Fibroblast of the conjunctiva (primary cell): Measurements from ENCODE around the gene KIF1B.
"Not testable (repeated sequence)": the region's sequence is repeated elsewhere in the genome, so short reads cannot be mapped to it uniquely, and the experiment has no call there.

Experiments
- DNase-seq: peaks from one replicate; pipeline ENCODE4 v3.0.0-alpha.2; 2010; ENCODE audit warnings: low read depth

The KIF1B gene

GRCh38 chr1:10387677-10388386, 177.5 kb downstream of the KIF1B start:
- DNase-seq, result peak; percentile 77

DNA sequence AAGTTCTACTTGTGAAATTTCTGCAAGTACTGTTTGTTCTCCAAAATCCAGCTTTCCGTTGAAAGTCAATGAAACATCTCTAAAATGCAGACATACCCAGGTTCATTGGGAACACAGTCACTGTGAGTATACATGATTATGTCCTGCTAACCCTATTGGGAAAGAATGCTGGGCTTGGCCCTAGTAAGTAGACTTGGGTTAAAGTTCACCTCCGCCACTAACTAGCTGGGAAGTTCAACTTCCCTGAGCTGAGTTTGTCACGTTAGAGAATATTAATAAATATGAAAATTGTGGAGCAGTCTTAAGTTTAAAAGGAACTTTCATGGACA, 178.0 kb downstream of the KIF1B start:
- no peak for DNase-seq

DNA sequence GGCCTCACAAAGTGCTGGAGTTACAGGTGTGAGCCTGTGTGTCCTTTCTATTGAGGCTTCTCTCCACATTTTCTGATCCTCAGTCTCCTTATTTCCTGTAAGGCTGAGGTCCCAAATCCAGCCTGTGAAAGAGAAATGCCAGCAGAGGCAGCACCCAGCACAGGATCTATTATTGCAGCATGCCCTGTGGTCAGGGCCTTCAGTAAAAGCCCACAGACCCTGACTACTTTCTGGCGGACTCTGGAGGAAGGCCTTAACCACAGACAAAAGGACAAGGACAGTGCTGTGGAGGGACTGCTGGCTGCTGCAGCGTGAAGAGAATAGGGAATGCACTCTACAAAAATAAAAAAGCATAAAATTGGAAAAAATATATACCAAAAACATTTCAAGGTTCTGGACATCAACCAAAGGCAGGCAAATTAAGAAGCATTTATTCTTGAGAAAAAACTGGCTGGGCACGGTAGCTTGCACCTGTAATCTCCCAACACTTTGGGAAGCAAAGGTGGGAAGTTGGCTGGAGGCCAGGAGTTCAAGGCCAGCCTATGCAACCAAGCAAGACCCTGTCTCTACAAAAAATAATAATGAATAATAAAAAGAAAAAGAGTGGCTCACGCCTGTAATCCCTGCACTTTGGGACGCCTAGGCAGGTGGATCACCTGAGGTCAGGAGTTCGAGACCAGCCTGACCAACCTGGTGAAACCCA, 179.1 kb downstream of the KIF1B start:
- DNase-seq, result no peak

DNA sequence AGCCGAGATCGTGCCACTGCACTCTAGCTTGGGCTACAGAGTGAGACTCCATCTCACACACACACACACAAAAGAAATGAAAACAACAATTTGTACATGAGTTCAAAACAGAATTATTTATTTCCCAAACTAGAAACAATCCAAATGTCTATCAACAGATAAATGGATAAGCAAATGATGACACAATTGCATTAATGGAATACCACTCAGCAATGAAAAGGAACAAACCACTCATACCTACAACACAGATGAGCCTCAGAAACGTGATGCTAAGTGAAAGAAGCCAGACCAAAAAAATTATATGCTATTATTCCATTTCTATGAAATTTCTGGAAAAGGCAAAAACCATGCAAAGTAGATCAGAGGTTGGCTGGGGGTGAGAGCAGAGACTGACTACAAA, 186.5 kb downstream of the KIF1B start:
- DNase-seq, result no peak

DNA sequence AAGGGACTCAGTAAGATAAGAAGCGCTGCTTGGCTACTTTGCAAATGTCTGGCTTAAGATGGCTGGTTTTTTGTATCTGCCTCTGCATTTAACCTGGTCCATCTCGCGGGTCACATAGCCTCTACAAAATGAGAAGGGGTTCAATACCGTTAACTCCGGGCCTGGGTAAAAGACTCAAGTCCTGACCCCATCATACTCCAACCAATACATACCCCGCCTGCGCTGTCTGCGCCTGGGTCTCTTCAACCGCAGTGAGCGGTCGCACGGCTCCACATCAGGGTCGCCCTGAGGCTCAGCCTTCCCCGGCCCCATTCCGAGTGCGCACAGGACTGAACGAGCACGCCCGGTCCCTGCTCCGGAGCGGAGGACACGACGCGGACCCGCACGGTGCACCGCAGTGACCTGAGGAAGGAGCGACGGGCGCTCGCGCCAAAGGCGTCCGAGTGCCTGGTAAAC, 187.9 kb downstream of the KIF1B start:
- DNase-seq, result no peak

GRCh38 chr1:10398734-10399443, 188.5 kb downstream of the KIF1B start, which contains the start of gene PGD:
PGD (plus strand) TSS chr1:10399064; CDS start chr1:10399118, 54 bp downstream.
- peak; percentile 96 for DNase-seq

DNA sequence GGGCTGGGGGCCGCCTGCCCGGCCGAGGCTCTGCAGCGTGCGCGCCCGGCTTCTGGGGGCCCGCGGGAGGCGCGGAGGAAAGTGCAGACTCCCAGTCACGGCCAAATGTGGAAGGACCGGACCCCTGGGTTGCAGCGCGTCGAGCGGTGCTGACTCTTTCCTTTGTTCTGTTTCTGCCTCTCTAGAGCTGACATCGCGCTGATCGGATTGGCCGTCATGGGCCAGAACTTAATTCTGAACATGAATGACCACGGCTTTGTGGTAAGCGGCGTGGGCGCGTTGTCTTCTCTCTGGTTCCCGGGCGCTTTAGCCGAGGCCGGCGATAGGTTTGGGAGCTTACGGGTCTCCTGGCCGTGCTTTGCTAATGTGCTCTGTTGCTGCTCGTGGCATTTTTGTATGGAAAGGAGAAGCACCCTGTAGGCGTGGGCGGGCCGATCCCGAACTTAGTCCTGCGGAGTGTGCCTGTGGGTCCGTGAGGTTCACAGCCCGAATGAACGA, 189.1 kb downstream of the KIF1B start:
- no peak for DNase-seq

DNA sequence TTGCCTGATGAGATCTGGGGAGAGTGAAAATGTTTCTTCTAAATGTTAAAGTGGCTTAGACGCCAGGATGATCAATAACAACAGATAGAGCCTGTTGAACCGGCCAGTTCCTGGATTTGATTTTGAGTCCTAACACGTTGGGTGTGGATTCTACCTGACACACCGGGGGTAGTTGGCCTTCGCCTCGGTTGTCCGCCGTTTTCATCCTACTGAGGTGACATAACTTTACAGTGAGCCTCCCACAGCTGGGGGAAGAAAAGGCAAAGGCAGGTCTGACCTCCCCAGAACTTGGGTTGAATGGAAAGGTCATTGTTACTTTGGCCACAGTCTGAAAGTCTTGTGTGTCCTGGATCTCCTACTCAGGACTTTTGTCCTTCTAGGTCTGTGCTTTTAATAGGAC, 189.6 kb downstream of the KIF1B start:
- DNase-seq, result no peak

DNA sequence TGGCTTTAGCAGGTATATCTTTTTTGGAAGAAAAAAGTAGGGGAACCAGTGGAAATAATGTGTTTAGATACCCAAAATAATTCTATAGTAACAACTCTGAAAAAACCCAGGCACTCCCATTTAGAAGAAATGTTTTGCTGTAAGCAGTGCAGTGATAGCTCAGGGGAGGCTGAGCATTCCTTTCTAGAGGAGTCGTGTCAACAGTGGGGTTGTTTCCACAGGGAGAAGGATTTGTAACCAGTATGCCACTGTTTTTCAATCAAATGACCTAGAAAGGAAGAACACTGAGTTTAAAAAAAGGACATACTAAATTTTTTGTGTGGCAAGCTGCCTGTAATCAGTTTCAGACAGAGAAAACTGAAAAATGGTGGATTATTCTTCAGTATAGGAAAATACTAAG, 190.9 kb downstream of the KIF1B start:
- no peak for DNase-seq

GRCh38 chr1:10402729-10403274, 192.4 kb downstream of the KIF1B start:
- no peak for DNase-seq

GRCh38 chr1:10407201-10407600, 196.8 kb downstream of the KIF1B start:
- DNase-seq, result no peak

GRCh38 chr1:10415211-10415930, 205.0 kb downstream of the KIF1B start:
- peak; percentile 36 for DNase-seq

GRCh38 chr1:10415967-10416366, 205.6 kb downstream of the KIF1B start:
- DNase-seq, result not testable (repeated sequence)

DNA sequence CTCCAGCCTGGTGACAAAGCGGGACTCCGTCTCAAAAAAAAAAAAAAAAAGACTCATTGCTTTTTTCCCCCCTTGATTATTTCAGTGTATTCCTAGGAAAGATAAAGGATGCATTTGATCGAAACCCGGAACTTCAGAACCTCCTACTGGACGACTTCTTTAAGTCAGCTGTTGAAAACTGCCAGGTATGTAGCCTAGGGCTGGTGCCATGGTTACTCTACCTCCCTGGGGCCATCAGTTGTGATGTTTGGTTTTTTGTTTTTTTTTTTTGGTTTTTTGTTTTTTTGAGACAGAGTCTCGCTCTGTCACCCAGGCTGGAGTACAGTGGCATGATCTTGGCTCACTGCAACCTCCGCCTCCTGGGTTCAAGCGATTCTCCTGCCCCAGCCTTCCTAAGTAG, 208.4 kb downstream of the KIF1B start:
- DNase-seq, result not testable (repeated sequence)

DNA sequence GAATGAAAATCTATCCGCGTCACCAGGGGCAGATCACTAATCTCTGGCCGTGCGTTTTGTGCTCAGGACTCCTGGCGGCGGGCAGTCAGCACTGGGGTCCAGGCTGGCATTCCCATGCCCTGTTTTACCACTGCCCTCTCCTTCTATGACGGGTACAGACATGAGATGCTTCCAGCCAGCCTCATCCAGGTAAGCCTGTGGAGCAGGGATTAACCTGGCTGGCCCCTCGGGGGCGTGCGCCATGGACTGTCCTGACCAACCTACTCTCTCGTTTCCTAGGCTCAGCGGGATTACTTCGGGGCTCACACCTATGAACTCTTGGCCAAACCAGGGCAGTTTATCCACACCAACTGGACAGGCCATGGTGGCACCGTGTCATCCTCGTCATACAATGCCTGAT, 209.0 kb downstream of the KIF1B start:
- no peak for DNase-seq

- no peak for DNase-seq
These were observed 211.3 kb downstream of the KIF1B start for GRCh38 chr1:10421637-10422036.

GRCh38 chr1:10424034-10424433, 213.7 kb downstream of the KIF1B start:
- DNase-seq, result peak; percentile 63

- no peak for DNase-seq
These were observed 214.3 kb downstream of the KIF1B start for GRCh38 chr1:10424651-10425050.

GRCh38 chr1:10425826-10426534, 215.6 kb downstream of the KIF1B start:
- not testable (repeated sequence) for DNase-seq

GRCh38 chr1:10426535-10426848, 216.1 kb downstream of the KIF1B start:
- not testable (repeated sequence) for DNase-seq

GRCh38 chr1:10428984-10429383, 218.6 kb downstream of the KIF1B start:
- DNase-seq, result no peak
